NCI-H2196 (cell line): ENCODE measurements around the gene KLF17.

Experiments used
- DNase-seq: peaks from one replicate; lab custom pipeline; 2025; ENCODE audit not compliant: unreplicated experiment; lab: John Stamatoyannopoulos, UW

The KLF17 gene

DNA sequence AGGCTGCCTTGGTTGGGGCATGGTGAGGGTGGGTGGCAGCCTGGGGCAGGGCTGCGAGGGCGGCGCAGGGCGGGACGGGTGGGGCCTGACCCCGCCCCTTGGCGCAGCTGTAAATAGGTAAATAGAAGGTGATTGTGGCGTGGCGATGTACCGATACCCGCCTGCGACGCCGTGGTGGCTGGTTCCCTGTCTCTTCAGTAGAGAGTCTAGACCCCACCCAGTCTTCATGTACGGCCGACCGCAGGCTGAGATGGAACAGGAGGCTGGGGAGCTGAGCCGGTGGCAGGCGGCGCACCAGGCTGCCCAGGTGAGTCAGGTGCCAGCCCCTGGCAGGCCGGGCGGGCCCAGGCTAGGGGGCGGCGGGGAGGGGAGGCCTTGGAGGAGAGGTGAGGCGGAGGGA, at the start of gene KLF17:
Gene KLF17, plus strand, starts transcription at position 140 of the 400 bp plus-strand sequence. Its CDS starts 87 bp downstream, at position 227.
- no peak for DNase-seq

GRCh38 chr1:44071461-44071860, 47.2 kb upstream of the KLF17 start:
- no peak for DNase-seq

- DNase-seq, result no peak
Observed at GRCh38 chr1:44072204-44072603, 46.4 kb upstream of the KLF17 start.

DNA sequence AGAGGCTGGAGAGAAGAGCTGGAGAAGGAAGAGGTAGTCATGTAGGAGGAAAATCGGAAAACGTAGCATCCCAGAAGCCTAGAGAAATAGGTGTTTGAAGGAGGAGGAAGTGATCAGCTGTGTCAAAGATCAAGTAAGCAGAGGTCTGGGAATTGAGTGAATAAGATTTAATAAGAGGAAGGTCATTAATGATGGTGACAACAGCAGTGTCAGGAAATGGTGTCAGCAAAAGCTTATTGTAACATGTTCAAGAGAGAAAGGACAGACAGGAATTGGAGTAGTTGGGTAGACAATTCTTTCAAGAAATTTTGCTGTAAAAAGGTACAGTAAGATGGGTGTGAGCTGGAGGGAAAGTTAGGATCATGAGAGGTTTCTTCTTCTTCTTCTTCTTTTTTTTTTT, 45.8 kb upstream of the KLF17 start:
- DNase-seq, result no peak

DNA sequence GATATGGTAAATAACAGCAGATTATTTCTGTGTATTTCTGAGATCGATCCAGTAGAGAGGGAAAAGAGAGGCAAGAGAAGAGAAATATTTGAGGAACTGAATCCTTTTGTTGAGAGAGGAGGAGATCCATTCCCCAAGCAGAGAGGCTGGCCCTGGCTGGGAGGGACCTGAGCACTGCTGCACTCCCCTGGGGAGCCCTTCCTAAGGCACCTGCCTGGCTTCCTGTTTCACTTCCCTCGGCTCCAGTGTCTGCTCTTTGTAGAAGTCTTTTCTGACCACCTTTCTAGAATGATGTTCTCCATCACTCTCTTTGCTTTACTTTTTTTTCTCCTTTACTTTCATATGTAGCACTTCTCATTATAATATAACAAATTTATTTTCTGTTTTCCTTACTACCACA, 45.1 kb upstream of the KLF17 start:
- DNase-seq, result no peak

DNA sequence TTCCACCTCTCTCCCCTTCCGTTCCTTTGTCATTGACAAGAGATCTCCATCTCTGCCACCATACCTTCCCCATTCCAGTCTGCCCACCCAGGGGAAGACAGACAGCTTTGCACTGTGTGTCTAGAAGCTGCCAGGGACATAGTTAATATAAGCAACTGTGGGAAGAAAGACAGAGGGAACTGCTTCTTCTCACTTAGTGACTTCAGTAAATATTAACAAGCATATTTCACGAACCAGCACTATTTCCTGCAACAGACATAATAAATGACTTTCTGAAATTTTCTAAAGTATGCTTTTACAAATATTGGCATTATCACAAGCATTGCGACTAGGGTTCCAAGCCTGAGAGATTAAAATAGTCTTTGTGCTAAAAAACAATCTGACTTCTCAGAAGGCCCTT, 44.2 kb upstream of the KLF17 start:
- no peak for DNase-seq

DNA sequence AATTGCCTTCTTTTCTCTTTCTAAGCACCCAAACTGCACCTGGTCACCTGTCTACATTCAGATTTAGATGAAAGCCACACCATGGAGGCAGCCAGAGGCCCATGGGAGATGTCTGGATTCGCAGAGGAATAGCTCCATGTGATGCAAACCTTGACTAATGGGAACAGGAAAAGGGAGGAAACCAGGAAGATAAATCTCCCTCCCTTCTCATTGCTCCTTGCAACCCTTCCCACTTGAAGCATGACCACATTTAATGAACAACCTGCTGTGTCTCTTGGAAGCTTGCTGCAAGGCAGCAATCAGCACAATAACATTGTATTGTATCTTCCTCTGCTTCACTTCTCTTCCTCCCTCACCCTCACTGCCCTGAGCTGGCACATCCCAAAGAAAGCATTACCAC, 42.6 kb upstream of the KLF17 start:
- DNase-seq, result no peak

DNA sequence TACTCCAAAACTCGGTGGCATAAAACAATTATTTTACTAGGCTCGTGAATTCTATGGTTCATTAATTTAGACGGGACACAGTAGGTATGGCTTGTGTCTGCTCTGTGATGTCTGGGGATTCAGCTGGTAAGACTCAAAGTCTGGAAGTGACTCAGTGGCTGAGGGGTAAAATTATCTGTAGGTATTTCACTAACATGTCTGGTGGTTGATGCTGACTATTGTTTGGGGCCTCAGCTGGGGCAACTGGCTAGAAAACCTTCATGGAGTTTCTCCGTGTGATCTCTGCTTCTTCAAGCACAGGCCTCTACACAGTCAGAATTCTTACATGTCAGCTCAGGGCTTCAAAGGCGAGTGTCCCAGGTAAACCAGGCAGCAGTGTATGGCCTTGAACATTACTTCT, 41.2 kb upstream of the KLF17 start:
- DNase-seq, result no peak

GRCh38 chr1:44078104-44078503, 40.5 kb upstream of the KLF17 start:
- DNase-seq, result no peak

- no peak for DNase-seq
Observed at GRCh38 chr1:44079566-44079965, 39.1 kb upstream of the KLF17 start.

DNA sequence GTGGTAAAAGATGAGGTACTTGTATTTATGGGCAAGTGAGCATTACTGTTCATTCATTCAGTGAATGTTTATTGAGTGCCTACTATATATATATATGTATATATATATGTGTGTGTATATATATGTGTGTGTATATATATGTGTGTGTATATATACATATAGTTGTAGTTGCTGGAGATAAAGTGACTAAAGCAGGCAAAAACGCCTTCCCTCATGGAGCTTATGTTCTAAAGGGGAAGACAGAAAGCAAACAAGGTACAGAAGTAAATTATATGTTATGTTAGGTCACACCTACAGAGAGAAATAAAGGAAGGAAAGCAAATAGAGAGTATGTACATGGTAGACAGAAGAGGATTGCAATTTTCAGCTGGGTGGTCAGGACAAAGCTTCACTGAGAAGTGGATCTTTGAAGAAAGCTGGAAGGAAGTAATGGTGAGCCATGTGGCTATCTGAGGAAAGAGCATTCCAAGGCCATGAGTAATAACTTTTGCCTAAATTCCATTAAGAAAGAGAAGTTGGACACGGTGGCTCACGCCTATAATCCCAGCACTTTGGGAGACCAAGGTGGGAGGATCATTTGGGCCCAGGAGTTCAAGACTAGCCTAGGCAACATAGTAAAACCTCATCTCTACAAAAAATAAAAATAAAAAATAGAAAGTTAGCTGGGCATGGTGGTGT, 33.5 kb upstream of the KLF17 start:
- no peak for DNase-seq

DNA sequence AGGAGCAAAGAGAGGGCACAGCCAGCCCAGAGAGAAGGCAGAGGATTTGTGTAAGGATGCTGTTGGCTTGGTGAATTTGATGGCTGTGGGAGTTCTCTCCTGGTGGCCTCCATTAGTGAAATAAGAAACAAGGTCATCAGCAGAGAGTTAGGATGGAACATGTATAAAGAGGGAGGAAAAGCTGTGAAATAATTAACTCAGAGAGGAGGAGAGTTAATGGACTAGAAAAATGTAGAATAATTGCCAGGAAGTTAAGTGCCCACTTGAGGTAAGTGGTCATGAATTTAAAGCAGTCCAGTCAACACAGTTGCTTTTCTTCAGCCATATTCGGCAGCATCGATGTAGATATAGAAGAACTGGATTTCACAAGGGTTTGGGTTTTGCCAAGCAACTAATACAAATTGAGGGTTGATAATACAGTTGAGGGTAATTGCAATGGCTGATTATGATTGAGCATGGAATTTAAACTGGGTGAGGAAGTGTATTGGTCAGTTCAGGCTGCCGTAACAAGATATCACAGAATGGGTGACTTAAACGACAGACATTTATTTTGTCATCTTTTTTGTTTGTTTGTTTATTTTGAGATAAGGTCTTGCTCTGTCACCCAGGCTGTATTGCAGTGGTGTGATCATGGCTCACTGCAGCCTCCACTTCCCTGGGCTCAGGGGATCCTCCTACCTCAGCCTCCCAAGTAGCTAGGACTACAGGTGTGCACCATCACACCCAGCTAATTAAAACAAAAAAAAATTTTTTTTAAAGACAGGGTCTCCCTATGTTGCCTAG, 31.7 kb upstream of the KLF17 start:
- no peak for DNase-seq

DNA sequence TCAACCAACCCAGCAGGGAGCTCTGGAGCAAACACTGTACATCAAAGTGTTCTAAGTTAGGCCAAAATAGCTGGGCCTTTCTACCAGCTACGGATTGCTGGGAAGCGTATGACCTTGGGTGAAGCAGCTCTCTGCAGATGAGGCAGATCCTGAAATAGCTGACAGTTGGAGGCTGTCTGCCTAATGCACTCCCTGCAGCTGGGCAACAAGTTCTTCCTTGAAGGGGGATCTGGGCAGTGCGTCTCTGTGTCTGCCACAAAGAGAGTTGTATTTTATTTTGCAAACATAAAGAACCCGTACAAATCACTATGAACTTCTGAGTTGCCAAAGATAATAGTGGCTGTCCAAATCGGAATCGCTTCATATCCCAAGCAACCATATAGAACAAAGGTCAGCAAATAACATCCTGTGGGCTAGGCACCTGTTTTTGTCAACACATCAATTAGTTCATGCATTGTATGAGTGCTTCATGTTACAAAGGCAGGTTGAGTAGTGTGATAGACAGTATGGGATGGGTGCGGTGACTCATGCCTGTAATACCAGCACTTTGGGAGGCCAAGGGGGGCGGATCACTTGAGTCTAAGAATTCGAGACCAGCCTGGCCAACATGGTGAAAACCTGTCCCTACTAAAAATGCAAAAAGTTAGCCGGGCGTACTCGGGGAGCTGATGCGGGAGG, 29.1 kb upstream of the KLF17 start:
- no peak for DNase-seq

DNA sequence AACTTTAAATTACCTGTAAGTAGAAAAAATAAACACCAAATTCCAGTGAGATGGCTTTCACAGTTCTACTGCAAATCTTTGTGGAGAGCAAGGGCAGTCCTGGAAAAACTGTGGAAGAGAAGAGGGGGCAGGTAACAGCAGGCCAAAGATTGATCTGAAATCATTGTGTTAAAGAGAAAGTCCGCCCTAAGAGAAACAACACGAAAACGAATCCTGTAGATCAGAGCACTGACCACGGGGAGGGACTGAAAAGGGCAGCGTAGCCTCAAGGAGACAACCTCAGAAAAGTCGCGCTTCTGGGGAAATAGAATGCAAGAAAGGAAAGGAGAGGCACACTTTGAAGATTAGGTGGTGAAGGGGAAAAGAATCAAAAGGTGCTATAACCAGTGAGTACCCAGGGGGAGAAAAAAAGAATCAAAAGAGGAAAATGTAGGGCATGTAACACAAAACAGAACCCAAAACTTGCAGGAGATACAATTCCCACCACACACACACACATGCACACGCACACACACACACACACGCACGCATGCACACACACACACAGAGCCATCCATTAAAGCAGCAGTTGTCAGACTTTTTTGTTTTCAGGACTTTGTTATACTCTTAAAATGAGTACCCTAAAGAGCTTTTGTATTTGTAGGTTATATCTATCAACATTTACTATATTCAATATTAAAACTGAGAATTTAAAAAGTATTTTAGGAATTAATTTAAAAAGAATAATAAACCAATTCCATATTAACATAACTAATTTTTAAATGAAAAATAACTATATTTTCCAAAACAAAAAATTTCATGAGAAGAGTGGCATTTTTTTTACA, 28.0 kb upstream of the KLF17 start:
- DNase-seq, result no peak

- DNase-seq, result no peak
Observed at GRCh38 chr1:44094047-44094446, 24.6 kb upstream of the KLF17 start.

- no peak for DNase-seq
Observed at GRCh38 chr1:44100183-44100868, 18.3 kb upstream of the KLF17 start.

DNA sequence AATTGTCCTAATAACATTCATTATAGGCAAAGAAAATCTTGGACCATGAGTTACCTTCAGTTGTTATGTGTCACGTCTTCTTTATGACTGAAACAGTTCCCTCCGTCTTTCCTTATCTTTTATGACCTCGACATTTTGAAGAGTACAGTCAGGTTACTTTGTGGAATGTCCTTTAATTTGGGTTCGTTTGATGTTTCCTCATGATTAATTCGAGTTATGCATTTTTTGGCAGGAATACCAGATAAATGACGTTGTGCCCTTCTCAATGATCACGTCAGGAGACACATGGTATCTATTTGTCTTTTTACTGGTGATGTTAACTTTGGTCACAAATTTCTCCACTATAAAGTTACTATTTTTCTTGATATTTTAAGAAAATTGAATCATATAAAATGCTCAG, 17.3 kb upstream of the KLF17 start:
- DNase-seq, result no peak

GRCh38 chr1:44103270-44104131, 15.1 kb upstream of the KLF17 start:
- DNase-seq, result no peak

GRCh38 chr1:44105810-44106209, 12.8 kb upstream of the KLF17 start:
- DNase-seq, result no peak

DNA sequence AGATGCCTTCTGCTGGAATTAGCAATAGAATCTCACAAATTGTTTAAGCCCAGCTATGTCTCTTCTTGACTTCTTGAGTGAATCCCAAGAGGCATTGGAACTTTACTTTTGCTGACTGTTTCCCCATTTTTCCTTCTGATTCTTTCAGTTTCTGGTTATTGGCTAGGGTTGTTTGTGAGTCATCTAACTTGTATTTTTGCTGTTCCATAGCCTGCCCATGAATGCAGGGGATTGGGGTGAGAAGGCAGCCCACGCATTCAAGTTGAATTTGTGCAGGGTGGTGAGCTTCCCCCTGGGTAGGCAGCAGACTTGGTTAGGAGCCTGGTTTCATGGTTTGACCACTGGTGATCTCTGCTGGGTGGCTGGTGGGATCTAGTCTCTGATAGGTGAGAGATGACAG, 10.4 kb upstream of the KLF17 start:
- no peak for DNase-seq
